ENCODE measurements around the gene NUDT16L1. TPM values are rescaled to one million over a fixed set of nuclear protein-coding genes. Genes with fewer than 3 reads are reported as not detected.

Gene NUDT16L1
- total and polyA plus RNA-seq, 2 of the 8 experiments (the other 6 are each of a cell fraction or from before 2014, with no cell fraction given), result 34.8 to 77.3 TPM

- Histone ChIP-seq H3K9ac (replicated peaks in 1 of 4; ENCODE audit: extremely low read depth in 1 of 4, low read depth in 3 of 4, low read length in 3 of 4) (no peak overlapping the region), H3K4me2 (ENCODE audit: insufficient read depth in 1 of 2, low read depth in 2 of 2, low read length in 2 of 2) (no peak overlapping the region), H4K5ac (ENCODE audit: insufficient read length, low read depth, low read length) (no peak overlapping the region), H2BK12ac (ENCODE audit: low read depth, low read length) (no peak overlapping the region), H3K4me3 (ENCODE audit: extremely low read depth in 1 of 4, insufficient read depth in 2 of 4, low read depth in 3 of 4, low read length in 4 of 4) (no peak overlapping the region), H3K23ac (ENCODE audit: insufficient read length) (no peak overlapping the region), H3K14ac (ENCODE audit: insufficient read length) (no peak overlapping the region), H3K23me2 (ENCODE audit: low read depth, low read length) (no peaks in the 10 kb centered on the region), H2BK20ac (ENCODE audit: low read length) (no peak overlapping the region), H3K56ac (replicated peaks; ENCODE audit: insufficient read length, low read depth, low read length) (no peak overlapping the region), H4K20me1 (replicated peaks in 1 of 2; ENCODE audit: control insufficient read depth in 1 of 2, insufficient read depth in 2 of 2, low read length in 2 of 2) (peaks cover 0 to 9% of the 10 kb centered on the region in 2 experiments), H2BK15ac (ENCODE audit: low read length) (no peak overlapping the region), H3K18ac (ENCODE audit: extremely low read depth, low read length) (no peak overlapping the region), H4K8ac (ENCODE audit: extremely low read depth, insufficient read depth, low read length) (peak overlapping the region; percentile 9; the same call in 1 of the 2 replicates), H3K36me3 (ENCODE audit: control insufficient read depth in 2 of 4, insufficient read depth in 4 of 4, low read length in 3 of 4) (peaks cover 2 to 18% (median 7%) of the 10 kb centered on the region in 4 experiments; a peak in 5 of 8 replicates), H3K27ac (ENCODE audit: low read depth, low read length) (no peak overlapping the region), H4K91ac (replicated peaks; ENCODE audit: insufficient read length, low read length) (no peak overlapping the region), H3K4me1 (replicated peaks in 1 of 4; ENCODE audit: control insufficient read depth in 3 of 4, insufficient read depth in 4 of 4, low read length in 3 of 4) (no peaks in the 10 kb centered on the region), H3K79me1 (ENCODE audit: low read depth, low read length) (no peaks in the 10 kb centered on the region), H3K79me2 (ENCODE audit: control insufficient read depth in 1 of 2, insufficient read depth in 2 of 2, low read length in 2 of 2) (no peaks in the 10 kb centered on the region), H2BK5ac (ENCODE audit: low read depth, low read length) (no peak overlapping the region), H2AFZ (ENCODE audit: low read length) (no peak overlapping the region), H2BK120ac (replicated peaks; ENCODE audit: low read depth, low read length) (no peak overlapping the region), H2AK5ac (ENCODE audit: low read depth, low read length) (no peak overlapping the region), H3K4ac (replicated peaks; ENCODE audit: insufficient read length, low read depth, low read length) (no peak overlapping the region), H3K27me3 (replicated peaks in 1 of 4; ENCODE audit: control insufficient read depth in 3 of 4, extremely low read depth in 1 of 4, insufficient read depth in 3 of 4, low read length in 3 of 4) (no peaks in the 10 kb centered on the region), H3K9me3 (ENCODE audit: insufficient read depth in 2 of 2, low read depth in 1 of 2, low read length in 1 of 2) (no peaks in the 10 kb centered on the region)
- FAIRE-seq, result no peak
- POLR2A ChIA-PET (ENCODE audit: partially characterized antibody), result interaction anchor here (0.7 to 1.8 kb wide), 4 partner anchors 9 to 178 kb away, joined by 3 to 16 read pairs (median 4); partner anchors contain the start of gene NUDT16L1
- WGBS, 2 experiments (ENCODE audit: extremely low coverage in 1 of 2, insufficient coverage in 1 of 2, insufficient read length in 1 of 2, insufficient replicate concordance in 2 of 2, low coverage in 1 of 2, low lambda C conversion rate in 2 of 2, missing lambda C conversion rate in 1 of 2), result 92% methylated on average over 23 of the region's 23 CpGs; no CpG with 5 or more reads in 1 of the 2 experiments
- CTCF ChIA-PET (ENCODE audit: partially characterized antibody), result interaction anchor here (1.0 to 2.7 kb wide), 4 partner anchors 14 to 166 kb away, joined by 3 to 18 read pairs (median 6); no protein-coding TSS in a partner anchor
- DNase-seq (ENCODE audit: low read depth in 1 of 2, low spot score in 2 of 2), result no peak
- TF ChIP-seq JUND (IDR thresholded peaks at IDR 0.05; ENCODE audit: low read length), result no peak
- no peak for TF ChIP-seq CBX8 (IDR thresholded peaks at IDR 0.05; ENCODE audit: borderline replicate concordance, low read depth, low read length)
- TF ChIP-seq SRF (IDR thresholded peaks at IDR 0.05; ENCODE audit: low read depth, low read length), result no peak
- TF ChIP-seq EGR1 (IDR thresholded peaks at IDR 0.05; ENCODE audit: borderline replicate concordance, low read depth, low read length), result no peak
- no peak for TF ChIP-seq SP4 (IDR thresholded peaks at IDR 0.05; ENCODE audit: low read length)
- TF ChIP-seq KDM4A (IDR thresholded peaks at IDR 0.05; ENCODE audit: low read depth, low read length, severe bottlenecking), result no peak
- TF ChIP-seq RFX5 (IDR thresholded peaks at IDR 0.05; ENCODE audit: borderline replicate concordance, low read depth, low read length), result no peak
- TF ChIP-seq ZNF274 (IDR thresholded peaks at IDR 0.05; ENCODE audit: borderline replicate concordance, extremely low read depth, low read length), result no peak
- TF ChIP-seq NRF1 (IDR thresholded peaks at IDR 0.05; ENCODE audit: low read depth, low read length), result no peak
- no peak for TF ChIP-seq CHD2 (IDR thresholded peaks at IDR 0.05; ENCODE audit: low read length)
- no peak for TF ChIP-seq EP300 (IDR thresholded peaks at IDR 0.05; ENCODE audit: borderline replicate concordance in 1 of 2, low read depth in 2 of 2, low read length in 2 of 2)
- TF ChIP-seq TBP (IDR thresholded peaks at IDR 0.05; ENCODE audit: low read depth, low read length), result no peak
- TF ChIP-seq CBX5 (IDR thresholded peaks at IDR 0.05; ENCODE audit: low read depth, low read length), result no peak
Measured at GRCh38 chr16:4684058-4684715, 9.2 kb upstream of the NUDT16L1 start.

All from H1 (cell line).